ENCODE results near the gene CPPED1.

The CPPED1 gene

GRCh38 chr16:12703935-12704334 is 99.8 kb downstream of the CPPED1 start:
- no peaks in the 10 kb centered on the region for H3K27me3 ChIP-seq (replicated peaks)
- no peak overlapping the region for H3K27ac ChIP-seq
- no peak overlapping the region for H3K4me3 ChIP-seq (ENCODE audit: low read depth, low read length)
- peaks cover 4% of the 10 kb centered on the region for H3K36me3 ChIP-seq (replicated peaks)
- in situ Hi-C loops (cut with HindIII; ENCODE audit: low pct_ligation_motif_present, low sequenced_read_pairs), result no loop called here
- no peak for DNase-seq
- TF ChIP-seq, protein P1, sequence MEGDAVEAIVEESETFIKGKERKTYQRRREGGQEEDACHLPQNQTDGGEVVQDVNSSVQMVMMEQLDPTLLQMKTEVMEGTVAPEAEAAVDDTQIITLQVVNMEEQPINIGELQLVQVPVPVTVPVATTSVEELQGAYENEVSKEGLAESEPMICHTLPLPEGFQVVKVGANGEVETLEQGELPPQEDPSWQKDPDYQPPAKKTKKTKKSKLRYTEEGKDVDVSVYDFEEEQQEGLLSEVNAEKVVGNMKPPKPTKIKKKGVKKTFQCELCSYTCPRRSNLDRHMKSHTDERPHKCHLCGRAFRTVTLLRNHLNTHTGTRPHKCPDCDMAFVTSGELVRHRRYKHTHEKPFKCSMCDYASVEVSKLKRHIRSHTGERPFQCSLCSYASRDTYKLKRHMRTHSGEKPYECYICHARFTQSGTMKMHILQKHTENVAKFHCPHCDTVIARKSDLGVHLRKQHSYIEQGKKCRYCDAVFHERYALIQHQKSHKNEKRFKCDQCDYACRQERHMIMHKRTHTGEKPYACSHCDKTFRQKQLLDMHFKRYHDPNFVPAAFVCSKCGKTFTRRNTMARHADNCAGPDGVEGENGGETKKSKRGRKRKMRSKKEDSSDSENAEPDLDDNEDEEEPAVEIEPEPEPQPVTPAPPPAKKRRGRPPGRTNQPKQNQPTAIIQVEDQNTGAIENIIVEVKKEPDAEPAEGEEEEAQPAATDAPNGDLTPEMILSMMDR (IDR thresholded peaks at IDR 0.05; ENCODE audit: low read depth, low read length, missing control alignments), result no peak

GRCh38 chr16:12700161-12700560 is 103.5 kb downstream of the CPPED1 start:
- TF ChIP-seq, protein P1 (IDR thresholded peaks at IDR 0.05; ENCODE audit: low read depth, low read length, missing control alignments), result no peak
- in situ Hi-C loops (cut with HindIII; ENCODE audit: low pct_ligation_motif_present, low sequenced_read_pairs), result no loop called here
- DNase-seq, result no peak
- Histone ChIP-seq H3K27ac (no peak overlapping the region), H3K4me3 (ENCODE audit: low read depth, low read length) (no peak overlapping the region), H3K36me3 (replicated peaks) (peaks cover 4% of the 10 kb centered on the region), H3K27me3 (replicated peaks) (no peaks in the 10 kb centered on the region)

DNA sequence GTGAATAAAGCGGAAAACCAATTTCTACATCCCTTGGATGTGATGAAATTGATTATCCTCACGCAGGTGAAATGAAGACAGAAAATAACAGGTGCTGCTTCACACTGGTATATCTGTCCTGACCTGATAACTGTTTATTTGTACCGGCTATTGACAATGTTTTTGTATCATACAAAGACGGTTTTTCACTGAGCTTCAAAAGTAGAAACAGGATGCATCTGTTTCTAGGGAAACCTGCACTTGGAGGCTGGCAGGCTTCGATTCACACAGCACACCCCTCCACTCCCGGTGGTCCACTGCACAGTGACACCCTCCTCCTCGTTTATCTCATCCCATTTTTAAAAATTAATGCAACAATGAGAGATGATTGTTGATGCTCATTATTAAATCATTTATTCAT is 104.5 kb downstream of the CPPED1 start:
- TF ChIP-seq, protein P1 (IDR thresholded peaks at IDR 0.05; ENCODE audit: low read depth, low read length, missing control alignments), result no peak
- DNase-seq, result no peak
- H3K27ac ChIP-seq, result no peak overlapping the region
- in situ Hi-C loops (cut with HindIII; ENCODE audit: low pct_ligation_motif_present, low sequenced_read_pairs), result no loop called here
- peaks cover under 1% of the 10 kb centered on the region for H3K36me3 ChIP-seq (replicated peaks)
- H3K27me3 ChIP-seq (replicated peaks), result no peaks in the 10 kb centered on the region
- no peak overlapping the region for H3K4me3 ChIP-seq (ENCODE audit: low read depth, low read length)

DNA sequence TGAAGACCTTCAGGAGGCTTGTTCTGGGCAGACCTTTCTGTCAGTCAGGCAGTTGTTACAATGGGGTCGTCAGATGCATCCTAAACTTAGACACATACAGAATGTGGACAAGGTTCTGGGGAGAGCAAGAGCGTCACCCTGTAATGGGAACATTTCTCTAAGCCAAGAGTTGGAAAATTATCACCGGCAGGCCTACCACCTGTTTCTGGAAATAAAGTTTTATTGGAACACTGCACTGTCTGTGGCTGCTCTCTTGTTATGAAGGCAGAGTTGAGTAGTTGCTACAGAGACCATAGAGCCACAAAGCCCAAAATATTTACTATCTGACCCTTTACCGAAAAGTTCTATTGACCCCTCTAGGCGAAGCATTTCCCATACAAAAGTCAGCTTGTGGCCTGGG is 106.2 kb downstream of the CPPED1 start:
- Histone ChIP-seq H3K4me3 (ENCODE audit: low read depth, low read length) (no peak overlapping the region), H3K27me3 (replicated peaks) (no peaks in the 10 kb centered on the region), H3K27ac (no peak overlapping the region), H3K36me3 (replicated peaks) (no peaks in the 10 kb centered on the region)
- in situ Hi-C loops (cut with HindIII; ENCODE audit: low pct_ligation_motif_present, low sequenced_read_pairs), result no loop called here
- no peak for DNase-seq
- TF ChIP-seq, protein P1 (IDR thresholded peaks at IDR 0.05; ENCODE audit: low read depth, low read length, missing control alignments), result no peak

DNA sequence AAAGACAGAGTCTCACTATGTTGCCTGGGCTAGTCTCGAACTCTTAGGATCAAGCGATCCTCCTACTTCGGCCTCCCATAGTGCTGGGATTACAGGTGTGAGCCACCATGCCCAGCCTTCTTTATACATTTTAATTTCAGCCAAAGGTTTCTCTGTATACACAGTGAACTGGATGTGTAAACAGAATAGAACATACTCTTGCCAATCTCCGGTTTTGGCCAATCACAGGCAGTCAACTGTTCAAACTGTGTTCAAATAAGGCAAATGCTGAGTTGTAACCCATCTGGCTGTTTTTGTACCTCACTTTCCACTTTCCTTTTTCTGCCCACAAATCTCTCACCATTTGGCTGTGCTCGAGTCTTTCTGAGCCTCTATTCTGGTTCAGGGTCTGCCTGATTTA is 108.2 kb downstream of the CPPED1 start:
- no peaks in the 10 kb centered on the region for H3K36me3 ChIP-seq (replicated peaks)
- no peak overlapping the region for H3K4me3 ChIP-seq (ENCODE audit: low read depth, low read length)
- TF ChIP-seq, protein P1 (IDR thresholded peaks at IDR 0.05; ENCODE audit: low read depth, low read length, missing control alignments), result no peak
- H3K27me3 ChIP-seq (replicated peaks), result no peaks in the 10 kb centered on the region
- no peak overlapping the region for H3K27ac ChIP-seq
- in situ Hi-C loops (cut with HindIII; ENCODE audit: low pct_ligation_motif_present, low sequenced_read_pairs), result no loop called here
- DNase-seq, result no peak

DNA sequence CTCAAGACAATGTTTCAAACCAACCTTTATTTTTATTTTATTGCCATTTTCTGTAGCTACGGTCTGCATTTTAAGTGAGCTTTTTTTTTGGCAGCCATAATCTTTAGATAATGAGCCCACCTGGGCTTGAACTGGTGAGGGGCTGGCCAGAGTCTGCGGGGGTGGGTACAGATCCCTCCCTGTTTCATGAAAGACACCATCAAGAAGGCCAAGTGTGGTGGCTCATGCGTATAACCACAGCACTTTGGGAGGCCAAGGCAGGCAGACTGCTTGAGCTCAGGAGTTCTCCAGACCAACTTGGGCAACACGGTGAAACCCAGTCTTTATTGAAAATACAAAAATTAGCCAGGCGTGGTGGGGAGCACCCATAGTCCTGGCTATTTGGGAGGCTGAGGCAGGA is 113.7 kb downstream of the CPPED1 start:
- Histone ChIP-seq H3K27ac (no peak overlapping the region), H3K36me3 (replicated peaks) (no peaks in the 10 kb centered on the region), H3K27me3 (replicated peaks) (no peaks in the 10 kb centered on the region), H3K4me3 (ENCODE audit: low read depth, low read length) (no peak overlapping the region)
- in situ Hi-C loops (cut with HindIII; ENCODE audit: low pct_ligation_motif_present, low sequenced_read_pairs), result no loop called here
- no peak for DNase-seq
- TF ChIP-seq, protein P1 (IDR thresholded peaks at IDR 0.05; ENCODE audit: low read depth, low read length, missing control alignments), result no peak
